HEK293 (cell line): Measurements from ENCODE around the gene ATP5ME.

Experiments used
- FEZF1 ChIP-seq: fragments of 450-650 bp; formaldehyde crosslinking; IDR thresholded peaks from 2 replicates; pipeline ENCODE4 v1.5.1; 2016; ENCODE audit warnings: missing biosample characterization, missing genetic modification characterization
- SP7 ChIP-seq: fragments of 450-650 bp; formaldehyde crosslinking; IDR thresholded peaks from 2 replicates; pipeline ENCODE4 v1.5.1; 2016; ENCODE audit warnings: missing biosample characterization, missing genetic modification characterization
- ZBTB20 ChIP-seq: fragments of 450-650 bp; formaldehyde crosslinking; IDR thresholded peaks from 2 replicates; pipeline ENCODE4 v1.5.1; 2016; ENCODE audit warnings: missing biosample characterization, missing genetic modification characterization
- ZNF2 ChIP-seq: fragments of 450-650 bp; formaldehyde crosslinking; IDR thresholded peaks from 2 replicates; pipeline ENCODE4 v1.5.1; 2016; ENCODE audit warnings: missing biosample characterization, missing genetic modification characterization
- ZNF211 ChIP-seq: fragments of 450-650 bp; formaldehyde crosslinking; IDR thresholded peaks from 2 replicates; pipeline ENCODE4 v1.5.1; 2016; ENCODE audit warnings: low read depth, missing biosample characterization, missing genetic modification characterization
- ZNF223 ChIP-seq: fragments of 450-650 bp; formaldehyde crosslinking; IDR thresholded peaks from 2 replicates; pipeline ENCODE4 v1.5.1; 2016; ENCODE audit warnings: missing biosample characterization, missing genetic modification characterization
- ZNF274 ChIP-seq, 2 experiments: fragments of 200-500 bp in 1 of 2; fragments of 450-650 bp in 1 of 2; sonication (Bioruptor generic) in 1 of 2; formaldehyde crosslinking in 1 of 2; IDR thresholded peaks; 2 replicates each; pipeline versions ENCODE4 v1.5.1 to v1.6.1; 2014 to 2016; ENCODE audit warnings: borderline replicate concordance in 1 of 2, inconsistent platforms in 1 of 2, low read length in 1 of 2, missing biosample characterization in 1 of 2, missing genetic modification characterization in 1 of 2
- ZNF341 ChIP-seq: fragments of 450-650 bp; formaldehyde crosslinking; IDR thresholded peaks from 2 replicates; pipeline ENCODE4; 2016; ENCODE audit warnings: low read depth, missing biosample characterization, missing genetic modification characterization
- ZNF423 ChIP-seq: fragments of 450-650 bp; formaldehyde crosslinking; IDR thresholded peaks from 2 replicates; pipeline ENCODE4 v1.5.1; 2016; ENCODE audit warnings: missing biosample characterization, missing genetic modification characterization
- ZNF623 ChIP-seq: fragments of 450-650 bp; formaldehyde crosslinking; IDR thresholded peaks from 2 replicates; pipeline ENCODE4 v1.5.1; 2016; ENCODE audit warnings: missing biosample characterization, missing genetic modification characterization
- ZNF747 ChIP-seq: fragments of 450-650 bp; formaldehyde crosslinking; IDR thresholded peaks from 2 replicates; pipeline ENCODE4 v1.5.1; 2016; ENCODE audit warnings: missing biosample characterization, missing genetic modification characterization
- ZNF76 ChIP-seq: fragments of 450-650 bp; formaldehyde crosslinking; IDR thresholded peaks from 2 replicates; pipeline ENCODE4; 2016; ENCODE audit warnings: low read depth, missing biosample characterization, missing genetic modification characterization, borderline replicate concordance
- TF ChIP-seq, protein P1 (sequence below): fragments of 450-650 bp; formaldehyde crosslinking; IDR thresholded peaks from 2 replicates; pipeline ENCODE4 v1.5.1; 2016; ENCODE audit warnings: missing biosample characterization, missing genetic modification characterization
- TF ChIP-seq, protein P2 (sequence below): fragments of 450-650 bp; formaldehyde crosslinking; IDR thresholded peaks from 2 replicates; pipeline ENCODE4 v1.5.1; 2016; ENCODE audit warnings: missing biosample characterization, missing genetic modification characterization, low read depth

DNA sequence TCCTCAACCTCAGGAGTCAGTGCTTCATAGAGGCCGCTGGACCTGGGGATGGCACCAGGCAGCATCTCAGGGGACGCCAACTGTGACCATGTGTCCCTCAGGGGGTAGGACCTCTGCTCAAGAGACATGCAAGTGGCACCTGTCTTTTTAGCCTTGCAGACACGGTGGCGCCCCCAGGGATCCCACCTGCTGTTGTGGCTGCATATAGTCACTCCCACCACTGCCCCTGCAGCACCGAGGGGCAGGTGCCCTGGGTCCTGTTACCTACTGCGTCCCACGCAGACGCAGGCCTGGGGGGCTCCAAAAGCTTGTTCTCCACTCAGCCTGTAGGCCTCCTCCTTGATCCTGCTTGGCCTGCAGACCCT, 2.8 kb upstream of the ATP5ME start:
- TF ChIP-seq, protein P1, sequence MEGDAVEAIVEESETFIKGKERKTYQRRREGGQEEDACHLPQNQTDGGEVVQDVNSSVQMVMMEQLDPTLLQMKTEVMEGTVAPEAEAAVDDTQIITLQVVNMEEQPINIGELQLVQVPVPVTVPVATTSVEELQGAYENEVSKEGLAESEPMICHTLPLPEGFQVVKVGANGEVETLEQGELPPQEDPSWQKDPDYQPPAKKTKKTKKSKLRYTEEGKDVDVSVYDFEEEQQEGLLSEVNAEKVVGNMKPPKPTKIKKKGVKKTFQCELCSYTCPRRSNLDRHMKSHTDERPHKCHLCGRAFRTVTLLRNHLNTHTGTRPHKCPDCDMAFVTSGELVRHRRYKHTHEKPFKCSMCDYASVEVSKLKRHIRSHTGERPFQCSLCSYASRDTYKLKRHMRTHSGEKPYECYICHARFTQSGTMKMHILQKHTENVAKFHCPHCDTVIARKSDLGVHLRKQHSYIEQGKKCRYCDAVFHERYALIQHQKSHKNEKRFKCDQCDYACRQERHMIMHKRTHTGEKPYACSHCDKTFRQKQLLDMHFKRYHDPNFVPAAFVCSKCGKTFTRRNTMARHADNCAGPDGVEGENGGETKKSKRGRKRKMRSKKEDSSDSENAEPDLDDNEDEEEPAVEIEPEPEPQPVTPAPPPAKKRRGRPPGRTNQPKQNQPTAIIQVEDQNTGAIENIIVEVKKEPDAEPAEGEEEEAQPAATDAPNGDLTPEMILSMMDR (tag by site-specific recombination), result no peak
- TF ChIP-seq SP7 (tag by site-specific recombination), result no peak
- no peak for TF ChIP-seq ZNF341
- TF ChIP-seq, protein P2, sequence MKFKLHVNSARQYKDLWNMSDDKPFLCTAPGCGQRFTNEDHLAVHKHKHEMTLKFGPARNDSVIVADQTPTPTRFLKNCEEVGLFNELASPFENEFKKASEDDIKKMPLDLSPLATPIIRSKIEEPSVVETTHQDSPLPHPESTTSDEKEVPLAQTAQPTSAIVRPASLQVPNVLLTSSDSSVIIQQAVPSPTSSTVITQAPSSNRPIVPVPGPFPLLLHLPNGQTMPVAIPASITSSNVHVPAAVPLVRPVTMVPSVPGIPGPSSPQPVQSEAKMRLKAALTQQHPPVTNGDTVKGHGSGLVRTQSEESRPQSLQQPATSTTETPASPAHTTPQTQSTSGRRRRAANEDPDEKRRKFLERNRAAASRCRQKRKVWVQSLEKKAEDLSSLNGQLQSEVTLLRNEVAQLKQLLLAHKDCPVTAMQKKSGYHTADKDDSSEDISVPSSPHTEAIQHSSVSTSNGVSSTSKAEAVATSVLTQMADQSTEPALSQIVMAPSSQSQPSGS (tag by site-specific recombination), result no peak
- no peak for TF ChIP-seq ZNF211 (tag by site-specific recombination)
- no peak for TF ChIP-seq FEZF1 (tag by site-specific recombination)
- no peak for TF ChIP-seq ZNF423 (tag by site-specific recombination)
- TF ChIP-seq ZNF747 (tag by site-specific recombination), result no peak
- no peak for TF ChIP-seq ZNF76 (tag by site-specific recombination)
- no peak for TF ChIP-seq ZNF2 (tag by site-specific recombination)
- no peak for TF ChIP-seq ZBTB20 (tag by site-specific recombination)
- TF ChIP-seq ZNF274 (IDR thresholded peaks at IDR 0.05; ENCODE audit: low read length), result no peak
- no peak for TF ChIP-seq ZNF274 (tag by site-specific recombination; IDR thresholded peaks at IDR 0.05; ENCODE audit: borderline replicate concordance)
- no peak for TF ChIP-seq ZNF623 (tag by site-specific recombination)
- TF ChIP-seq ZNF223 (tag by site-specific recombination), result no peak
